KOPT-K1 (cell line): ENCODE measurements around the gene NR5A1.

ENCODE experiments used
- H3K27ac ChIP-seq: fragments of 200-600 bp; sonication (generic); 2 replicates; pipeline ENCODE4 v1.5.1; 2016; ENCODE audit warnings: antibody characterized with exemption, mild to moderate bottlenecking, low read depth, low read length; ENCODE audit not compliant: poor library complexity, severe bottlenecking
- H3K36me3 ChIP-seq: fragments of 200-600 bp; sonication (generic); 2 replicates; pipeline ENCODE4 v1.5.1; 2017; ENCODE audit warnings: antibody characterized with exemption, mild to moderate bottlenecking, low read length, moderate library complexity; ENCODE audit not compliant: insufficient read depth
- H3K9me3 ChIP-seq: fragments of 200-600 bp; sonication (generic); 2 replicates; pipeline ENCODE4 v1.5.1; 2017; ENCODE audit warnings: antibody characterized with exemption, low read length, mild to moderate bottlenecking; ENCODE audit not compliant: insufficient read depth, poor library complexity, severe bottlenecking

NR5A1 gene

DNA sequence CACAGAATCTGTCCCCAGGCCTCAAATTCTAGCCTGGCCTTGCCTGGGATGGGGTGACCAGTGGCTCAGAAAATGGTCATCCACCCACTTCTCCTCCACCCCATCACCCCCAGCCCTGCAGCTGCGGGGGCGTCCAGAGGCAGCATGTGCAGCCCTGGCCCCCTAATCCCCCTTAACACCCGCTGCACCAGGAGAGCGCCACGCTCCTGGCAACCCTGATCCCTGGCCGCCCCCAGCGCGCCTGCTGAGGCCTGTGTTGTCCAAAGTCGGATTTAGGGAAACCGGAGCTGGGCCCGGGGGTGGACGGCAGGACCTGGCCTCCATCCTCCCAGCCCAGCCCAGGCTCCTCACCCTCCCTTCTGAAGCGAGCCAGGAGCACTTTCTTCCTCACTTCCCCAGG, 22.0 kb downstream of the NR5A1 start:
- Histone ChIP-seq H3K27ac (no peak overlapping the region), H3K9me3 (no peaks in the 10 kb centered on the region), H3K36me3 (no peaks in the 10 kb centered on the region)

DNA sequence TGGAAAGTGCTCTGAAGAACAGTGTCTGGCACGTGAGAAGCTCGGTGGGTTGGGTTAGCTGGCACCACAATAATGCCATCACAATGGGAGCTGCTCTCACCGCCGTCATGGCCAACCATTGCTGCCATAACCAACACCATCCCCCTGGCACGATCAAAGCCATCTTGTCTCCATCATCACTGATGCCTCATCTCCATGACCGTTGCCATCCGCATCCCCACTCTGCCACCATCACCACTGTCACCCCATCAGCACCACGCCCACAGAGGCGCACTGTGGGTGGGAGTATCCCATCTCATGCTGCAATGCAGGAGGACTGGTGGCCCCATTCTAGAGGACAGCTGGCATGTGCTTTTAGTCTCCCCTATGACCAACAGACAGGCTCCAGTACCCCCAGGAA, 23.7 kb downstream of the NR5A1 start:
- no peaks in the 10 kb centered on the region for H3K9me3 ChIP-seq

GRCh38 chr9:124482431-124483031, 24.7 kb downstream of the NR5A1 start:
- no peak overlapping the region for H3K27ac ChIP-seq
- no peaks in the 10 kb centered on the region for H3K9me3 ChIP-seq
- no peaks in the 10 kb centered on the region for H3K36me3 ChIP-seq

More for the DNA sequence above, 23.7 kb downstream of the NR5A1 start:
- H3K27ac ChIP-seq = no peak overlapping the region
- no peaks in the 10 kb centered on the region for H3K36me3 ChIP-seq

DNA sequence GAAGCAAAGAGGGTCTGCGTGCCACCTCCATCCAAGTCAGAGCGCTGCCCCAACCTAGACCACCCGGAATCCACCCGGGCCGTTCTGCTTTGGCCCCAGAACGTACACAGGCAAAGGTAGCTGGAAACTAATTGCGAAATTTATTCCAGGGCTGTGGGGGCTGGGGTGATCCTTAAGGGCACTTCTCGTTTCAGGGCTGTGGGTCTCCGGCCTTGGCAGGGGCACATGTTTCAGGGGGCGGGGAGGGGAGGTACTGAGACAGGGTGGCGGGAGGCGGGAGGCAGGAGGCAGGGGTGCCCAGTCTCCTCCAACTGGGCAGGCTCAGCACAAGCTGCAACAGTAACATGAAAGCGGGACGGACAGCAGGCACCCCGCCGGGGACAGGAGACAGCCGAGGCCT, 26.1 kb downstream of the NR5A1 start:
- Histone ChIP-seq H3K9me3 (no peaks in the 10 kb centered on the region), H3K27ac (no peak overlapping the region), H3K36me3 (no peaks in the 10 kb centered on the region)

DNA sequence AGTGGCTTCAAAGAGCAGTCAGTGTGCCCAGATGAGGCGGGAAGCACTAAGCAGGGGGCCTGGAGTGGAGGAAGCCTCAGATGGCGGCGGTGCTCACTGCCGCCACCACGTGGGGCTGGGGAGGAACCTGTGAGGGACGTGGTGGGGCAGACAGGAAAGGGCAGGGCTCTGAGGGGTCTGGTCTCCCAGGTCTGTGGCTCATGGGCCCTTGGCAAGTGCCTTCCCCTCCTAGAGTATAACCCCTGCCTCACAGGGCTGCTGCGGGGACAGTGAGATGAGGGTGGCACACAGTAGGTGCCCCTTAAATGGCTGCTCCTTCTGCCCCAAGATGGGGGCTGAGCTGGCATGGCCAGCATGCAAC, 26.6 kb downstream of the NR5A1 start:
- Histone ChIP-seq H3K36me3 (no peaks in the 10 kb centered on the region), H3K27ac (no peak overlapping the region), H3K9me3 (no peaks in the 10 kb centered on the region)

DNA sequence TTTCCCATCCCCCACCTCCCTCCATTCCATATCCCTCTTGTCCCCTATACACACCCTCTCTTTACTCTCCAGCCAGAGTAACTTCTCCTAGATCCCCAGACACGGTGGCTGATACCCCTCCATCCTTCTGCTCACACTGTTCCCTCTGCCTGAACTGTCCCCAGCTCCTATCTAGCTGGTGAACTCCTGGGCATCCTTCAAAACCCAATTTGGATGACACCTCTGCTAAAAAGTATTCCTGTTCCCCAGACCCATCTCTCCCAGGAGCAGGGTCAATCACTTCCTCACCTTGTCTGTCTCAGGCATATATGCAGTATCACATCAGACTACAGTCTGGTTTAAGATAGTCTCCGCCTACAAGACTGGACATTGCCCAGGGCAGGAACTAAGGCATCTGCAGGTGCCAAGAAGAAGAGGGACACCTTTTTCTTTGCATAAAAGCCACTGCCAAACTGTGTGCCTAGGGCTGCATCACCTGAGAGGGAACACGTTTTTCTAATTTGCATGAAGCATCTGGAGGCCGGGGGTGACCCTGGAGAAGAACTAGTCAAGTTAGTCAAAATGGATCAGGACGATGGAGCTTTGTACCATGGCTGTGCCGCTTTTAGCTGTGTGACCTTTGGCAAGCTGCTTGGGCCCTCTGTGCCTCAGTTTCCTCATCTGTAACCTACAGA, 27.1 kb downstream of the NR5A1 start:
- H3K36me3 ChIP-seq = no peaks in the 10 kb centered on the region

DNA sequence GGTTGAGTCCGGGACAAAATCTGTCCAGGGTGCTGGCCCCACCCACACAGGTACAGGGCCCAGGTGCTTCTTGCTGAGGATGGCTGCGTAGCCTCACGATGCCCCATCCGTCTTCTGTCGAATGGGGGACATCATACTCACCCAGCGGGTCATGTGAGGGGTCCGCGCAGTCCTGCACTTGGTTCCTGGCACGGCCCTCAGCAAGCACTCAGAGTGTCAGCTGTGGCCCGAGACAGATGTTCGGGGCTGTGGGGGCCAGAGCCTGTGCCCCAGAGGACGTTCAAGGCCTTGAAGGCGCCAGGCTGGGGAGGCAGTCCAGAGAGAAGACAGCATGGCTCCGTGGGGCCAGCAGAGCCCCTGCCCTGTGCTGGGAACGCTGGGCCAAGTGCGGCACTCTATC, 27.8 kb downstream of the NR5A1 start:
- Histone ChIP-seq H3K9me3 (no peaks in the 10 kb centered on the region), H3K36me3 (no peaks in the 10 kb centered on the region), H3K27ac (no peak overlapping the region)

More for the DNA sequence above, 27.1 kb downstream of the NR5A1 start:
- Histone ChIP-seq H3K9me3 (no peaks in the 10 kb centered on the region), H3K27ac (no peak overlapping the region)

DNA sequence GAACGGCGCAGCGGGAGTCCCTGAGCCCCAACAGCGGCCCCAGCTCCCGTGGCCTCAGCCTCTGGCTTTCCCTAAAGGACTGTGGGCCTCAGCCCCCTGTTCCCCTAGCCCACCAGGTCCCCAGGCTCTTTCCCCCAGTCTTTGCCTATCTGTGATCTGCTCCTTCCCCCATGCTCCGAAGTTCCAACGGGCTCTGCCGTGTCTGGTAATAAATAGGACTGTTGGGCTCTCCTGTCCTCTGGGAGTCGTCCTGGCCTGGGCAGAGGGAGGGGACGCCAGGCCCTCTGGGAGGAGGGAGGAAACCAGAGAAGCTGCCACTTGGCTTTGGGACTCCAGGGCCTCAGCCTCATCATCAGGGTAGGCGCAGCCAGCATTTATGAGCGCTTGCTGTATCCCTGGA, 28.8 kb downstream of the NR5A1 start:
- Histone ChIP-seq H3K36me3 (no peaks in the 10 kb centered on the region), H3K9me3 (no peaks in the 10 kb centered on the region), H3K27ac (no peak overlapping the region)

- H3K27ac ChIP-seq = no peak overlapping the region
These were observed 29.4 kb downstream of the NR5A1 start for GRCh38 chr9:124477648-124478285.

GRCh38 chr9:124477211-124477647, 30.0 kb downstream of the NR5A1 start:
- Histone ChIP-seq H3K9me3 (no peaks in the 10 kb centered on the region), H3K27ac (no peak overlapping the region), H3K36me3 (no peaks in the 10 kb centered on the region)

More at GRCh38 chr9:124477648-124478285, 29.4 kb downstream of the NR5A1 start:
- no peaks in the 10 kb centered on the region for H3K9me3 ChIP-seq
- H3K36me3 ChIP-seq = no peaks in the 10 kb centered on the region

GRCh38 chr9:124475868-124476690, 31.1 kb downstream of the NR5A1 start:
- H3K36me3 ChIP-seq = no peaks in the 10 kb centered on the region
- H3K9me3 ChIP-seq = no peaks in the 10 kb centered on the region
- H3K27ac ChIP-seq = no peak overlapping the region

DNA sequence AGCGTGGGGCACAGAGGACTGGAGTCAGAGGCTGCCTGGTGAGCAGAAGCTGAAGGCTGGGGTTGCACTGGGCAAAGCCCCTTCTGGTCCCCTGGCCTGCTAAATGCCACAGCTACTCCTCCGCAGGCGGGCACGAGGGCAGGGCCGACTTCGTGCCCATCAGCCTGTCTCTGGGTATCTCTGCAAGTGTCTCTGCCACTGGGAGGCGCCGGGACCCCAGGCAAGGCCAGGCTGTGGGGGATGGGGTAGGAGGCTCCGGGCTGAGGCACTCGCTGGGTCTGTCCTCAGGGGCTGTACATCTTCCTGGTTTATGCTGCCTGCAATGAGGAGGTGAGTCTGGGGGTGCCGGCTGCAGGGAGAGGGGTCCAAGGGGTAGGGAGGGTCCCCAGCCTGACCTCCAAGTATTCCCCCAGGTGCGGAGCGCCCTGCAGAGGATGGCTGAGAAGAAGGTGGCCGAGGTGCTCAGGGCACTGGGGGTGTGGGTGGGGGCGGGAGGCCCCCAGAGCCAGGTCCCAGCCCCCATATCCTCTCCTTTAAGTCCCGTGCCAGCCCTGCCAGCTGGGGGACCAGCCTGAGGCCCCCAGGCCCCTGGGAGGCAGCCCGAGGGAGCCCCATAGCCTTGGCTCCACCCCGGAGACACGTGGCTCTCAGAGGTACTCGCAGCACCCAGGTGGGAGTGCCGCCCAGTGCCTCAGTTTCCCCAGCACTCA, 31.9 kb downstream of the NR5A1 start:
- H3K27ac ChIP-seq = no peak overlapping the region
- no peaks in the 10 kb centered on the region for H3K36me3 ChIP-seq
- H3K9me3 ChIP-seq = no peaks in the 10 kb centered on the region

GRCh38 chr9:124474151-124474550, 33.0 kb downstream of the NR5A1 start:
- Histone ChIP-seq H3K27ac (no peak overlapping the region), H3K9me3 (no peaks in the 10 kb centered on the region), H3K36me3 (no peaks in the 10 kb centered on the region)

DNA sequence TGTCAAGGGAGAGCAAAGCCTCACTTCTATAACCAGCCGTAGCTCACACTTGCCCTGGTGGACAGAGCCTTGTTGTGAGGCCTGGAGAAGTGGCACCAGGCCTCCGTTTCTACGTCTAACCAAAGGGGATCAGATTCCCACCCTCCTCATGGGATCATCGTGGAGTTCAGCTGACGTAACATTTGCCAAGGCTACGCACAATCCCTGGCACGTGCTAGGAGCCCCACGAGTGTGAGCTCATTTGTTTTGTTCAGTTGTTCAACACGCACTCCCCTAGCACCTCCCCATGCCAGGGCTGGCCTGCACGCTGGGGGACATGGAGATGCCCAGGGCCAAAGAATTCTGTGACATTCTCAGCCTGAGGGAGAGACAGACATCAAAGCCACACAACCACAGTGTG, 33.9 kb downstream of the NR5A1 start:
- Histone ChIP-seq H3K36me3 (no peaks in the 10 kb centered on the region), H3K27ac (no peak overlapping the region), H3K9me3 (no peaks in the 10 kb centered on the region)

- Histone ChIP-seq H3K9me3 (no peaks in the 10 kb centered on the region), H3K27ac (no peak overlapping the region), H3K36me3 (no peaks in the 10 kb centered on the region)
These were observed 34.4 kb downstream of the NR5A1 start for GRCh38 chr9:124472770-124473169.
